RWPE2 (cell line): ENCODE results near the gene PTGDS.

Source experiments
- ATAC-seq: fragments of 200-7000 bp; cut with Tn5 transposase; 3 replicates; pipeline ENCODE4 v1.9.1; 2021; ENCODE audit warnings: low read depth
- DNase-seq: peaks from one replicate; pipeline ENCODE4 v3.0.0-alpha.2; 2020; ENCODE audit warnings: low spot score
- H3K27ac ChIP-seq: fragments of 450-650 bp; 2 replicates; pipeline ENCODE4 v1.5.1; 2017; ENCODE audit warnings: mild to moderate bottlenecking; ENCODE audit not compliant: poor library complexity, severe bottlenecking
- H3K27me3 ChIP-seq: fragments of 250-450 bp; sonication (Bioruptor Pico); 2 replicates; pipeline ENCODE4 v1.5.1; 2021; ENCODE audit warnings: mild to moderate bottlenecking, moderate library complexity; ENCODE audit not compliant: insufficient read depth, poor library complexity, severe bottlenecking
- H3K36me3 ChIP-seq: fragments of 250-450 bp; sonication (Bioruptor Pico); 2 replicates; pipeline ENCODE4 v1.5.1; 2020; ENCODE audit warnings: low read depth, mild to moderate bottlenecking, moderate library complexity
- H3K4me1 ChIP-seq: fragments of 250-450 bp; sonication (Bioruptor Pico); 2 replicates; pipeline ENCODE4 v1.5.1; 2021; ENCODE audit warnings: mild to moderate bottlenecking, moderate library complexity; ENCODE audit not compliant: insufficient read depth, poor library complexity, severe bottlenecking
- H3K4me3 ChIP-seq: fragments of 250-450 bp; sonication (Bioruptor Pico); 2 replicates; pipeline ENCODE4 v1.5.1; 2021; ENCODE audit warnings: mild to moderate bottlenecking, moderate library complexity; ENCODE audit not compliant: severe bottlenecking
- H3K9me3 ChIP-seq: fragments of 250-450 bp; sonication (Bioruptor Pico); 2 replicates; pipeline ENCODE4 v1.5.1; 2021; ENCODE audit warnings: mild to moderate bottlenecking, moderate library complexity; ENCODE audit not compliant: severe bottlenecking
- TF ChIP-seq, protein P1 (sequence below): fragments of 450-650 bp; IDR thresholded peaks from one replicate; pipeline ENCODE4 v1.5.1; 2017; ENCODE audit warnings: mild to moderate bottlenecking, moderate library complexity; ENCODE audit not compliant: poor library complexity, severe bottlenecking

The PTGDS gene

DNA sequence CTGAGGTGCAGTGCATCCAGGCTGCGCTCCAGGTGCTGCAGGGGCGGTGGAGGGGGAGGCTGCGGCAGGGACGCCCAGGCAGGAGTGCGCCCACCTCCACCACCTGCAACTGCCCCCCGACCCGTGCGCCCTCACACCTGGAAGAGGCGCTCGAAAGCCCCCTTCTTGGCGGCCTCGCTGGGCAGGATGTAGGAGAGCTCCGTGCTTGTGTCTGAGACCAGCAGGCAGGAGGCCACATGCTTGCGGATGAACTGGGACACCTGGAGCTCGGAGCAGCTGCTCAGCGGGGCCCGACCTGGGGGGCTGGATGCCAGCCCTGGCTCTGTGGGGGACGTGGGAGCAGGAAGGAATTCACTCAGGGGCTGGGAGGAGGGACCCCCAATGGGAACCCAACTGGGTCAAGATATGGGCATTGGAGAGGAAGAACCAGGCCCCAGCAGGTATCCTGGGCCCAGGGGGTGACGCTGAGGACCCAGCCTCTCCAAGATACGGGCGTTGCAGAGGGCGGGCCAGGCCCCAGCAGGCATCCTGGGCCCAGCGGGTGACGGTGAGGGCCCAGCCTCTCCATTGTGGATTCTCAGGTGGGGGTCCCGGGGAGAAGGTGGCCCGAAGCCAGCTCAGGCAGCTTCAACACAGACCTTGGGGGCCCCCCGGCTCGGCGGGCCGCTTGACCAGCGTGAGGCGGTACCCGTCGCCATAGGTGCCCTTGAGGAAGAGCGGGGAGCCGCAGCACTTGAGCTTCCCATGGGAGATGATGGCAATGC, 37.7 kb downstream of the PTGDS start:
- DNase-seq (no peak), ATAC-seq (no peak)
- Histone ChIP-seq H3K27ac (no peak overlapping the region), H3K36me3 (no peaks in the 10 kb centered on the region), H3K9me3 (no peaks in the 10 kb centered on the region), H3K4me1 (no peaks in the 10 kb centered on the region), H3K27me3 (no peaks in the 10 kb centered on the region), H3K4me3 (no peak overlapping the region)
- TF ChIP-seq, protein P1, sequence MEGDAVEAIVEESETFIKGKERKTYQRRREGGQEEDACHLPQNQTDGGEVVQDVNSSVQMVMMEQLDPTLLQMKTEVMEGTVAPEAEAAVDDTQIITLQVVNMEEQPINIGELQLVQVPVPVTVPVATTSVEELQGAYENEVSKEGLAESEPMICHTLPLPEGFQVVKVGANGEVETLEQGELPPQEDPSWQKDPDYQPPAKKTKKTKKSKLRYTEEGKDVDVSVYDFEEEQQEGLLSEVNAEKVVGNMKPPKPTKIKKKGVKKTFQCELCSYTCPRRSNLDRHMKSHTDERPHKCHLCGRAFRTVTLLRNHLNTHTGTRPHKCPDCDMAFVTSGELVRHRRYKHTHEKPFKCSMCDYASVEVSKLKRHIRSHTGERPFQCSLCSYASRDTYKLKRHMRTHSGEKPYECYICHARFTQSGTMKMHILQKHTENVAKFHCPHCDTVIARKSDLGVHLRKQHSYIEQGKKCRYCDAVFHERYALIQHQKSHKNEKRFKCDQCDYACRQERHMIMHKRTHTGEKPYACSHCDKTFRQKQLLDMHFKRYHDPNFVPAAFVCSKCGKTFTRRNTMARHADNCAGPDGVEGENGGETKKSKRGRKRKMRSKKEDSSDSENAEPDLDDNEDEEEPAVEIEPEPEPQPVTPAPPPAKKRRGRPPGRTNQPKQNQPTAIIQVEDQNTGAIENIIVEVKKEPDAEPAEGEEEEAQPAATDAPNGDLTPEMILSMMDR: no peak

DNA sequence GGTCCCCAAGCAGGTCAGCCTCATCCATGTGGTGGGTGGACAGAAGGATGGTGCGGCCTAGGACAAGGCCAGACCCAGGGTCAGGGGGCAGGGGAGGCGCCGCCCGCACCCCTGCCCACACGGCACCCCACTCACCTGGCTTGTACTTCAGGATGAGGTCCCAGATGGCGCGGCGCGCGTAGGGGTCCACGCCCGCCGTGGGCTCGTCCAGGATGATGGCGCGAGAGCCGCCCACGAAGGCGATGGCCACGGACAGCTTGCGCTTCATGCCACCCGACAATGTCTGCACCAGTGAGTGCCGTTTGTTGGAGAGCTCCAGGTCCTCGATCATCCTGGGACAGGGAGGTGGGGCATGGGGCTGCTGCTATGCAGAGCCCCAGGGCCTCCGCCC, 38.2 kb downstream of the PTGDS start:
- no peaks in the 10 kb centered on the region for H3K27me3 ChIP-seq
- TF ChIP-seq, protein P1: no peak
- no peak for DNase-seq
- ATAC-seq: no peak
- H3K27ac ChIP-seq: no peak overlapping the region
- H3K9me3 ChIP-seq: no peaks in the 10 kb centered on the region
- H3K4me1 ChIP-seq: no peaks in the 10 kb centered on the region
- H3K36me3 ChIP-seq: no peaks in the 10 kb centered on the region
- H3K4me3 ChIP-seq: no peak overlapping the region

DNA sequence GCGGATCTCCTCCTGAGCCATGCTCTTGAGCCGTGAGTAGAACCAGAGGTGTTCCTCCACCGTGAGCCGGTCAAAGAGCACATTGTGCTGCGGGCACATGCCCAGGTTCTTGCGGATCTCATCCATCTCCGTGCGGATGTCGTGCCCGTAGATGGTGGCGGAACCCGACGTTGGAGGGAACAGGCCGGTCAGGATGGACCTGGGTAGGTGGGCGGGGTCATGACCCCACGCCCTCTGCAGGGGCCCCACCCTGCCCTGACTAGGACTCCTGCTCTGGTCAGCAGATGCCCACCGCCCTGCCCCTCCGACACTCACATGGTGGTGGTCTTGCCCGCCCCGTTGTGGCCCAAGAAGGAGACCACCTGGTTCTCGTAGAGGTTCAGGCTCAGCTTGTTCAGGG, 38.7 kb downstream of the PTGDS start:
- ATAC-seq (no peak), DNase-seq (no peak)
- no peak overlapping the region for H3K27ac ChIP-seq
- H3K36me3 ChIP-seq: no peaks in the 10 kb centered on the region
- H3K27me3 ChIP-seq: no peaks in the 10 kb centered on the region
- no peaks in the 10 kb centered on the region for H3K9me3 ChIP-seq
- H3K4me3 ChIP-seq: no peak overlapping the region
- TF ChIP-seq, protein P1: no peak
- H3K4me1 ChIP-seq: no peaks in the 10 kb centered on the region

DNA sequence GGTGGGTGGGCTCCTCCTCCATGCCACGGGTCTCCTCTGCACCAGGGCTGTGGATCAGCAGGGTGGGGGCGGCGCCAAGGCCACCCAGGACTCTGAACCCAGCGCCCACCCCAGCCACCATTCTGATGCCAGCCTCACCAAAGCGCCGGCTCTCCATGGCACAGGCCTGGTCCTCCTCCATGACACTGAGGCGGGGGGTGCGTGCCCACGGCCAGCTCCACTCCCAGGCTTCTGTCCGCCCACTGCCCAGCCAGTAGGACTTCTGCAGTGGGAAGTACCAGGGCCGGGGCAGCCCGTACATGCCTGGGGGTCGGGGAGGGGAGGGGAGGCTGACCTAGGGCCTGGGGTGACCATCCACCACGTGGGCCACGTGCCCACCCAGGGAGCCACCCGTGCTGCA, 39.1 kb downstream of the PTGDS start:
- no peak for ATAC-seq
- TF ChIP-seq, protein P1: no peak

DNA sequence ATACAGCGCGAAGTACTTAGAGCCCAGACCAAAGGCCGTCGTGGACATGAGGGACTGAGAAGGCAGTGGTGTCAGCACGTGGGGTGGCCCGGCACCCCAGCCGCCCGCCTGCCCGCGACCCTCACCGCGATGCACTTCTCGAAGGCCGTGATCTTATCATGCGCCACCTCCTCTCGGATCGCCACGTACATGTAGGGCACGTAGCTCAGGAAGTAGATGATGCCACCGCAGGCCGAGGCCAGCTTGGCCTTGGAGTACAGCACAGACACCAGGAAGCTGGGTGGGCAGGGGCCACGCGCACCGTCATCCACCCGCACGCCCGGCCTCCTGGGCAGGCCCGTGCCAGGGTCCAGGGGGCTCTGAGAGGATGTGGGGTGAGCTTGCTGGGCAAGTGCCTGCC, 39.8 kb downstream of the PTGDS start:
- Histone ChIP-seq H3K27me3 (no peaks in the 10 kb centered on the region), H3K4me3 (no peak overlapping the region), H3K27ac (no peak overlapping the region), H3K36me3 (no peaks in the 10 kb centered on the region), H3K4me1 (no peaks in the 10 kb centered on the region), H3K9me3 (no peaks in the 10 kb centered on the region)
- DNase-seq (no peak), ATAC-seq (no peak)
- TF ChIP-seq, protein P1: no peak

More for the DNA sequence above, 39.1 kb downstream of the PTGDS start:
- no peaks in the 10 kb centered on the region for H3K9me3 ChIP-seq
- no peaks in the 10 kb centered on the region for H3K27me3 ChIP-seq
- H3K4me3 ChIP-seq: no peak overlapping the region
- H3K4me1 ChIP-seq: no peaks in the 10 kb centered on the region
- no peaks in the 10 kb centered on the region for H3K36me3 ChIP-seq
- no peak for DNase-seq
- no peak overlapping the region for H3K27ac ChIP-seq
